Measurements from ENCODE around the gene CEACAM21. TPM values are rescaled to one million over a fixed set of nuclear protein-coding genes. Genes with fewer than 3 reads are reported as not detected.

Gene CEACAM21
- total RNA-seq, 4 donors from 2014 or later: 4.3 TPM; not detected in 3

- peaks cover 0 to 5% (median 3%) of the 10 kb centered on the region in 3 donors for H3K4me1 ChIP-seq
- no peak for TF ChIP-seq POLR2AphosphoS5 (IDR thresholded peaks at IDR 0.05)
- H3K36me3 ChIP-seq: no peaks in the 10 kb centered on the region
- WGBS, 2 donors (ENCODE audit: low coverage in 1 of 2): 46 to 70% methylated on average over 8 of the region's 8 CpGs
- peak; percentile 57 for ATAC-seq
- peaks cover 43% of the 10 kb centered on the region for H3K27me3 ChIP-seq
- no peaks in the 10 kb centered on the region for H3K9me3 ChIP-seq
- H3K27ac ChIP-seq: peak overlapping the region in 3 of 4 donors; percentile 56 to 76 (median 71)
- no peak overlapping the region for H3K4me3 ChIP-seq
Observed at GRCh38 chr19:41530761-41531301, 45.1 kb upstream of the CEACAM21 start.

GRCh38 chr19:41531438-41532311 lies 44.3 kb upstream of the CEACAM21 start:
- H3K4me3 ChIP-seq: peak overlapping the region in 1 of 2 donors; percentile 19
- peak; percentile 91 for ATAC-seq
- H3K4me1 ChIP-seq: peaks cover 0 to 5% (median 3%) of the 10 kb centered on the region in 3 donors
- H3K27ac ChIP-seq: peak overlapping the region in 3 of 4 donors; percentile 56 to 76 (median 71)
- TF ChIP-seq EP300 (IDR thresholded peaks at IDR 0.05) (no peak), POLR2A (IDR thresholded peaks at IDR 0.05) (peak; percentile 55 to 67), CTCF (IDR thresholded peaks at IDR 0.05) (no peak), POLR2AphosphoS5 (IDR thresholded peaks at IDR 0.05) (peak; percentile 65)
- 27 to 28% methylated on average over 8 to 13 of the region's 13 CpGs for WGBS, 2 donors (ENCODE audit: low coverage in 1 of 2)
- no peaks in the 10 kb centered on the region for H3K9me3 ChIP-seq
- H3K36me3 ChIP-seq: no peaks in the 10 kb centered on the region
- peaks cover 43% of the 10 kb centered on the region for H3K27me3 ChIP-seq

GRCh38 chr19:41532526-41532925 lies 43.4 kb upstream of the CEACAM21 start:
- H3K27me3 ChIP-seq: peaks cover 46% of the 10 kb centered on the region
- no peaks in the 10 kb centered on the region for H3K36me3 ChIP-seq
- no peak for ATAC-seq
- H3K9me3 ChIP-seq: no peaks in the 10 kb centered on the region
- peaks cover 0 to 5% (median 3%) of the 10 kb centered on the region in 3 donors for H3K4me1 ChIP-seq
- H3K27ac ChIP-seq: no peak overlapping the region
- no peak for TF ChIP-seq CTCF (IDR thresholded peaks at IDR 0.05)
- TF ChIP-seq POLR2AphosphoS5 (IDR thresholded peaks at IDR 0.05): no peak
- TF ChIP-seq EP300 (IDR thresholded peaks at IDR 0.05): no peak
- no peak for TF ChIP-seq POLR2A (IDR thresholded peaks at IDR 0.05)
- H3K4me3 ChIP-seq: no peak overlapping the region

GRCh38 chr19:41533671-41534215 lies 42.2 kb upstream of the CEACAM21 start:
- peaks cover 49% of the 10 kb centered on the region for H3K27me3 ChIP-seq
- TF ChIP-seq CTCF (IDR thresholded peaks at IDR 0.05) (no peak), POLR2AphosphoS5 (IDR thresholded peaks at IDR 0.05) (no peak), POLR2A (IDR thresholded peaks at IDR 0.05) (no peak), EP300 (IDR thresholded peaks at IDR 0.05) (no peak)
- 11 to 33% methylated on average over 1 of the region's 1 CpG for WGBS, 2 donors (ENCODE audit: low coverage in 1 of 2)

GRCh38 chr19:41535029-41535622 lies 40.8 kb upstream of the CEACAM21 start:
- Histone ChIP-seq H3K9me3 (peaks cover 0 to 5% (median 0%) of the 10 kb centered on the region in 3 donors), H3K27me3 (peaks cover 50% of the 10 kb centered on the region), H3K4me3 (no peak overlapping the region), H3K27ac (peak overlapping the region in 1 of 4 donors; percentile 40), H3K4me1 (peaks cover 0 to 5% (median 3%) of the 10 kb centered on the region in 3 donors), H3K36me3 (no peaks in the 10 kb centered on the region)
- WGBS, 2 donors (ENCODE audit: low coverage in 1 of 2): 64 to 67% methylated on average over 4 of the region's 4 CpGs
- no peak for ATAC-seq
- no peak for TF ChIP-seq POLR2AphosphoS5 (IDR thresholded peaks at IDR 0.05)
- no peak for TF ChIP-seq CTCF (IDR thresholded peaks at IDR 0.05)
- TF ChIP-seq EP300 (IDR thresholded peaks at IDR 0.05): no peak
- TF ChIP-seq POLR2A (IDR thresholded peaks at IDR 0.05): no peak

More at GRCh38 chr19:41533671-41534215, 42.2 kb upstream of the CEACAM21 start:
- Histone ChIP-seq H3K36me3 (no peaks in the 10 kb centered on the region), H3K4me1 (peaks cover 0 to 5% (median 3%) of the 10 kb centered on the region in 3 donors), H3K9me3 (peaks cover 0 to 5% (median 0%) of the 10 kb centered on the region in 3 donors), H3K27ac (no peak overlapping the region), H3K4me3 (no peak overlapping the region)
- ATAC-seq: no peak

All from gastroesophageal sphincter (tissue), 4 donors.